ENCODE data around the gene SKAP2.

Gene SKAP2

GRCh38 chr7:26658389-26659084, 205.9 kb downstream of the SKAP2 start:
- DNase-seq, result no peak

GRCh38 chr7:26657686-26658388, 206.6 kb downstream of the SKAP2 start:
- DNase-seq, result no peak

- DNase-seq, result no peak
Observed at GRCh38 chr7:26657206-26657641, 207.2 kb downstream of the SKAP2 start.

GRCh38 chr7:26656735-26657134, 207.7 kb downstream of the SKAP2 start:
- no peak for DNase-seq

GRCh38 chr7:26655781-26656180, 208.6 kb downstream of the SKAP2 start:
- DNase-seq, result no peak

GRCh38 chr7:26653430-26654399, 210.7 kb downstream of the SKAP2 start:
- DNase-seq, result no peak

GRCh38 chr7:26652401-26653100, 211.8 kb downstream of the SKAP2 start:
- no peak for DNase-seq

- DNase-seq, result no peak
Observed at GRCh38 chr7:26650103-26650502, 214.3 kb downstream of the SKAP2 start.

- no peak for DNase-seq
Observed at GRCh38 chr7:26649388-26649787, 215.0 kb downstream of the SKAP2 start.

- DNase-seq, result peak; percentile 76
Observed at GRCh38 chr7:26648554-26648953, 215.8 kb downstream of the SKAP2 start.

GRCh38 chr7:26646336-26647048, 217.9 kb downstream of the SKAP2 start:
- peak; percentile 65 for DNase-seq

- DNase-seq, result no peak
Observed at GRCh38 chr7:26645121-26645520, 219.3 kb downstream of the SKAP2 start.

- no peak for DNase-seq
Observed at GRCh38 chr7:26642416-26642815, 222.0 kb downstream of the SKAP2 start.

- DNase-seq, result no peak
Observed at GRCh38 chr7:26639695-26640094, 224.7 kb downstream of the SKAP2 start.

- no peak for DNase-seq
Observed at GRCh38 chr7:26639111-26639510, 225.3 kb downstream of the SKAP2 start.

- no peak for DNase-seq
Observed at GRCh38 chr7:26638140-26638539, 226.2 kb downstream of the SKAP2 start.

- DNase-seq, result no peak
Observed at GRCh38 chr7:26637610-26638009, 226.8 kb downstream of the SKAP2 start.

GRCh38 chr7:26636808-26637207, 227.6 kb downstream of the SKAP2 start:
- no peak for DNase-seq

- DNase-seq, result no peak
Observed at GRCh38 chr7:26633557-26633956, 230.8 kb downstream of the SKAP2 start.

- no peak for DNase-seq
Observed at GRCh38 chr7:26631601-26632000, 232.8 kb downstream of the SKAP2 start.

GRCh38 chr7:26630941-26631580, 233.3 kb downstream of the SKAP2 start:
- DNase-seq, result no peak
